NCI-H345 treated with DMSO at 0.1 percent for 48 hours (cell line): Measurements from ENCODE around the gene MSX2.

ENCODE experiments used
- DNase-seq: peaks from one replicate; lab custom pipeline; 2025; ENCODE audit not compliant: unreplicated experiment; lab: John Stamatoyannopoulos, UW

MSX2 gene

DNA sequence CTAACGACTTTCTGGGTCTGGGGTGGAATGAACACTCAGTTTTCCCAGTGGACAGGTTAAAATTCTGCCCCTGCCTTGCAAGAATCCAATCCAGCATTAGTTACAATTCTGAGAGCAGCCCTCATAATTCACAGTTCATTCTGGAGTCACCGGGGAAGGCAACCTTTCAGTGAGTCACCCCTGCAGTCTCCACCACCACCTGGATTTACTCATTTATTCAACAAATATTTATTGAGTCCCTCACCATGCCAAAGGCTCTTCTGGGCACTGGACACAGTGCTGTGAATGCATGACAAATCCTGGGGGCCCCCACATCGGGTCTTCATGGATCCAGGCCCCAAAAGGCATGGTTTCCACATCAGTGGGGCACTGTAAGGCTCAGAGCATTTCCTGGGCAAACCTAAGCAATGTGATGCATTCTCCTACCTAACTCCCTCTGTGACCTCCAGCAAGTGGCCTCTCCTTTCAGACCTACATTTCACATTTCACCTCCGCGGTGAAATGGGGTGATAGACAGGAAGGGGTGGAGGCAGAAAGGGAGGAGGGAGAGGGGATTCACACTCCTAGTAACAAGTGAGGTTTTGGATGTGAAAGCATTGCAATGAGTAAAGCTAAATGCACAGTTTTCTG, 6.4 kb upstream of the MSX2 start:
- no peak for DNase-seq

DNA sequence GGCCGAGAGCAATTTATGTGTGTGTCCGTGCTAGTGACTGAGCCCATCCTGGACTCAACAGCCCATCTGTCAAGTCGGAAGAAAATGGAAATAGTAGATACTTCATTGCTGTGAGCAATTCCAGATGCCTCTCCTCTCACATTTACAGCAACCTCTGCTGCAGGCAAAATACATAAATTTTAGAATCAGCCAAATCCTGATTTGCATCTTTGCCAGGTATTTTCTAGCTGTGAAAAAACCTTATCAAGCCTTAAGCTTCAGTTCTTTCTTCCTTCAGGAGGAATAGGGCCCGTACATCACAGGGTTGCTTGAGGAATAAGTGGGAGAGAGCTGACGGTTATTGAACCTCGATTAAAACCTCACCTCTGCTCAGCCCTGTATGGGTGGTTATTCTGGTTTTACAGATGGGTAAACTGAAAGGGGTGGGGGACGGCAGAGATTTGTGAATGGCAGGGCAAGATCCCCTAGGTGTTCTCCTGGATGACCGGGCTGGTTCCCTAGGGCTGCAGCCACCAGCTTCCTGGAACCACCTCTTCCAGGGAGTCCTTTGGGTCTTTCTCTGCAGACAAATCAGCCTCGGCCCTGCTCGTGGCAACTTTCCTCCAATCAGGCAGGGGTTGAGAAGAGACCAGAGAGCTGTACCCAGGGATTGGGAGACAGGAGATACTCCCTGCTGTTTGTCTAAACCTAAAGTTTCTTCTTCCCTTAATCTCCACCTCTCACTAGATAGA, 5.3 kb upstream of the MSX2 start:
- DNase-seq = no peak

GRCh38 chr5:174719793-174720611, 4.4 kb upstream of the MSX2 start:
- DNase-seq = no peak

DNA sequence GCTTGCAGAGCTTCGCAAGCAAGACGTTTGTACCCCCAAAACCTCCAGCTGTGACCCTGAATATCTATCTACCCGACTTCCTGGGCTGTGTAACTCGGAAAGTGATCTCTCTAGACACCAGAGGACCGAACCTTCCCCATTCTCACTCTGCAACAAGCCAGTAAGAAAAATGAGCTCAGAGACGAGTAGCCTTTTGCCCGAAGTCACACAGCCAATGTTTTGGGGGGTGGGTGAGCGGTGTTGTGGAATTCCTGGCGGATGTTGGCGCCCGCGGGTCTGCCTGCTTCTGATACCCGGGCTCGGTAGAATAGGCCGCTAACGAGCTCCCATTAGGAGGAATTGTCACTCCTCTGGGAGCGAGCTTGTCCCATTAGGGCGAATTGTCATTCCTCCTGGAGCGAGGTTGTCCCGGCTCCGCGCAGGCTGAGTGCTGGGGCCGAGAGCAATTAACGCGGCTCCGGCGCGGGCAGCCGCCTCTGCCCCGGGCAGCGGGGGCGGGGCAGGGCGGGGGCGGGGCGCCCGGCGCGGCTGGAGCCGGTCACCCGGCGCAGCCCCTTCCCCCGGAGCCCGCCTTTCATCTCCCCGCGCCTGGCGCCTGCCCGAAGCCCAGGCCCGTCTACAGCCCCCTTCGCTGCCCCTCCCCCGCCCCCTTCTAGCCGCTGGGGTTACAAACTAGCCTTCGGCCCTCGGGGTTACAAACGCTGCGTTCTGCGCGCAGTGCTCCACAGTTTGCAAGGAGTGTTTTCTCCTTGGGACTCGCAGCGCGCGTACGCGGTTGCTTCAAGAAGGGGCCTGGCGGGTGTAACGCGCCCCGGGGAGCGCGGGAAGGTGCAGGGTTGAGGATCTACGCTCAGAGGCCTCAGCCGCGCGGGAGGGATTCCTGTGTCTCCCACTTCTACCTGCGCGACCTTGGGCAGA, 3.5 kb upstream of the MSX2 start:
- no peak for DNase-seq

- DNase-seq = no peak
These were observed 2.6 kb upstream of the MSX2 start for GRCh38 chr5:174721530-174722432.

DNA sequence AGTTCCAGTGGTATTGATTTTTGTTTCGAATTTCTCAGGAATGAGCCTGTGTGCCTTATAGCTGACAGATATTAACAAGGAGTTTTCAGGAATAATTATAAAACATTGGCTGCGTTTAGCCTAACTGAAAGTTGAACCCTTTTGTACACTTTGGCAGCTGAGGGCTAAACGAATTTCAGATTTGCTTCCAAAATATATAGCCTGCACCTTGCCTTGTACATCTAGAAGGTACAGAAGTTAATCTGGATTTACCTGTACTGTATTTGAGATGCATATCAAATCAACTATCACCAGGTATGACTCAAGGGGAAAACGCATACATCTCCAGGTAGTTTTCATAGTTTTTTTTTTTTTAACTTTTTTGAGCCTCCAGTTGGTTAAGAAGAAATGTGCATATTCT, 1.9 kb upstream of the MSX2 start:
- DNase-seq = no peak

- no peak for DNase-seq
These were observed 935 bp upstream of the MSX2 start for GRCh38 chr5:174723315-174723978.

- DNase-seq = no peak
These were observed 351 bp upstream of the MSX2 start for GRCh38 chr5:174723979-174724483.

- no peak for DNase-seq
These were observed 1.0 kb downstream of the MSX2 start for GRCh38 chr5:174725261-174725990.

DNA sequence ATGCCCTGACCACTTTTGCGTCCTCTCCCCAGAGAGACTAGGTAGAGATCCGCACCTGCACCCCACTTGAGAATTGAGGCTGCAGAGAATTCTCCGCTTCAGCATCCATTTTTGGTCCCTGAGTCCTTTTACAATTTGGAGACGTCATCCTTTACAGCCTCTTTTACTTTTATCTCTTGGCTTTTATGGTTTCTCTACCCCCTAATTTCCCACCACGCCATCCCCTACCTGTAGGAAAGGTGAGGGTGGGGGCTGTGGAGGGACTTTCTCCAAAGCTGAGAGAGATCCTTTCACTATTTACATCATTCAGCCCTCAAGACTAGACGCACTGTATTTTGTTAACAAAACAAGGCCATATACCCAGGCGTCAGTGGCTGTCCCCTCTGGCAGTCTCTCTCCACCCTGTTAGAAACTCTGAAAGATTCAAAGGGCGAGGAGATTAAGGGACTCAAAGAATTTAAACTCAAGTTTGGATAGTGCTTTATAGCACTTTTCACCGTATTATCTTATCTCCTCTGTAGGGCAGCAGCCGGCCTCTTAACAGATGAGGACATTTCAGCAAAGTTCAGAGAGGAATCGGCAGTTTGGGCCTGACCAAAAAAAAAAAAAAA, 1.7 kb downstream of the MSX2 start:
- DNase-seq = no peak

- DNase-seq = no peak
These were observed 2.8 kb downstream of the MSX2 start for GRCh38 chr5:174726916-174727793.

GRCh38 chr5:174727794-174728680, 3.7 kb downstream of the MSX2 start:
- no peak for DNase-seq

- DNase-seq = no peak
These were observed 4.8 kb downstream of the MSX2 start for GRCh38 chr5:174729075-174729680.

DNA sequence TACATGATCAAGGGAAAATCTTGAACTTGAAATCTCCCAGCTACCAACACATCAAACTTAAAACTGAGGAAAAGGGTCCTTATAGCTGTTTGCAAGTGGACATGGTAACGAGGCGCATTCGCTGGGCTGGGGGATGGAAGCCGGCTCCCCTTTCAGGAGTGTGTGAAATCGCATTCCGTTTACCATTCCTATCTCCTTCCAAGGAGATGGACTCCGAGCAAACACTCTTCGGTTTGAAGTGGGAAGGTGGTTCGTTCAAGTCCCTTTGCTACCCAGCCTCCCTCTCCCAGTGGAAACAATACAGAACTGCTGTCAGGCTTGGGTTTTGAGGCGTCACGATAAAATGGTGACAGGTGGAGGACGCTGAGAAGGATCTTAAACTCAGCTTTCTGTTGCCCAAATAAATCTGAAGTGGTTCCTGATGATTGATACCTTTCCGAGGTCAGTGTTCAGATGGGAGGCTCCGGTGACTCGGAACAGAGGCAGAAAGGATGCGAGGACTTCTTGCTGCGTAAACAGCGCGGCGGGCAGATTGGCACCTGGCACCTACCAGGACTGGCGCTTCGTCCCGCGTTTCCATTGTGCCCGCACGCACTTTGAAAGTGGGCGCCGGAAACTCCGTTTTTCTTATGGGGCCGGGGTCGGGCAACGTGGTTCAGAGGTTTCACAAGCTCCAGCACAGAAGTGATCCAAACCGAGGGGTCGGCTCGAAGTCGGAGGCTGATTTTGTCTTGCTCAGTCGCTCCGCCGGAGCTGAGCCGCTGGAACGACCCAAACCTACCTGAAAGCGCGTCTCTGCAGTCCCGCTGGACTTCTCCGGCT, 7.0 kb downstream of the MSX2 start:
- no peak for DNase-seq
